ENCODE results near the gene GNL2. TPM values are rescaled to one million over a fixed set of nuclear protein-coding genes. Genes with fewer than 3 reads are reported as not detected.

The GNL2 gene
- total and polyA plus RNA-seq, 4 donors, result 14.8 to 29.2 (median 21.3) TPM

- H3K27ac ChIP-seq (ENCODE audit: low read depth in 1 of 2, low read length in 2 of 2), result no peak overlapping the region
- TF ChIP-seq RXRA (IDR thresholded peaks at IDR 0.05) (no peak), EGR1 (IDR thresholded peaks at IDR 0.05; ENCODE audit: low read depth in 2 of 2) (no peak), CTCF (IDR thresholded peaks at IDR 0.05; ENCODE audit: low read depth, low read length, missing input control) (no peak), ATF3 (IDR thresholded peaks at IDR 0.05) (no peak), YY1 (IDR thresholded peaks at IDR 0.05) (no peak), NR2F2 (IDR thresholded peaks at IDR 0.05) (no peak), TAF1 (conservative IDR thresholded peaks at IDR 0.05) (no peak), FOXA2 (IDR thresholded peaks at IDR 0.05) (no peak), GABPA (IDR thresholded peaks at IDR 0.05 in 1 of 2, conservative IDR thresholded peaks at IDR 0.05 in 1 of 2) (no peak), MAX (IDR thresholded peaks at IDR 0.05) (no peak), HNF4G (IDR thresholded peaks at IDR 0.05) (no peak), HNF4A (conservative IDR thresholded peaks at IDR 0.05) (no peak), SP1 (IDR thresholded peaks at IDR 0.05) (no peak), RAD21 (IDR thresholded peaks at IDR 0.05) (no peak), JUND (IDR thresholded peaks at IDR 0.05) (no peak)
- no peaks in the 10 kb centered on the region for H3K27me3 ChIP-seq (ENCODE audit: control insufficient read depth in 4 of 4, insufficient read depth in 4 of 4, low read length in 3 of 4)
- no peaks in the 10 kb centered on the region for H3K36me3 ChIP-seq (ENCODE audit: control insufficient read depth in 4 of 4, insufficient read depth in 3 of 4, low read depth in 1 of 4, low read length in 3 of 4)
- WGBS, result 85% methylated on average over 15 of the region's 15 CpGs
- no peak overlapping the region for H3K4me3 ChIP-seq (ENCODE audit: low read depth in 1 of 3, low read length in 3 of 3)
- H3K4me1 ChIP-seq (ENCODE audit: control insufficient read depth in 4 of 4, insufficient read depth in 4 of 4, low read length in 3 of 4), result peaks cover 0 to 3% (median 1%) of the 10 kb centered on the region in 4 donors
- H3K9ac ChIP-seq (ENCODE audit: low read depth in 1 of 2, low read length in 2 of 2), result no peak overlapping the region
- DNase-seq (ENCODE audit: low spot score), result no peak
- no peaks in the 10 kb centered on the region for H3K9me3 ChIP-seq (ENCODE audit: control insufficient read depth in 4 of 4, low read length in 3 of 4)
Observed at GRCh38 chr1:37606481-37607263, 10.9 kb upstream of the GNL2 start.

GRCh38 chr1:37605806-37606474 is 10.2 kb upstream of the GNL2 start:
- no peak overlapping the region for H3K27ac ChIP-seq (ENCODE audit: low read depth in 1 of 2, low read length in 2 of 2)
- peaks cover 0 to 3% (median 1%) of the 10 kb centered on the region in 4 donors for H3K4me1 ChIP-seq (ENCODE audit: control insufficient read depth in 4 of 4, insufficient read depth in 4 of 4, low read length in 3 of 4)
- WGBS, result 83% methylated on average over 9 of the region's 9 CpGs
- DNase-seq (ENCODE audit: low spot score), result no peak
- H3K9me3 ChIP-seq (ENCODE audit: control insufficient read depth in 4 of 4, low read length in 3 of 4), result no peaks in the 10 kb centered on the region
- H3K27me3 ChIP-seq (ENCODE audit: control insufficient read depth in 4 of 4, insufficient read depth in 4 of 4, low read length in 3 of 4), result no peaks in the 10 kb centered on the region
- H3K9ac ChIP-seq (ENCODE audit: low read depth in 1 of 2, low read length in 2 of 2), result no peak overlapping the region
- TF ChIP-seq TAF1 (conservative IDR thresholded peaks at IDR 0.05), result no peak
- no peak for TF ChIP-seq FOXA1 (IDR thresholded peaks at IDR 0.05)
- TF ChIP-seq FOXA2 (IDR thresholded peaks at IDR 0.05), result no peak
- no peak for TF ChIP-seq YY1 (IDR thresholded peaks at IDR 0.05)
- no peak for TF ChIP-seq NR2F2 (IDR thresholded peaks at IDR 0.05)
- TF ChIP-seq REST (IDR thresholded peaks at IDR 0.05), result no peak
- TF ChIP-seq ATF3 (IDR thresholded peaks at IDR 0.05), result no peak
- no peak for TF ChIP-seq ZBTB33 (IDR thresholded peaks at IDR 0.05)
- TF ChIP-seq GABPA (IDR thresholded peaks at IDR 0.05 in 1 of 2, conservative IDR thresholded peaks at IDR 0.05 in 1 of 2), result no peak
- no peak for TF ChIP-seq HNF4G (IDR thresholded peaks at IDR 0.05)
- no peaks in the 10 kb centered on the region for H3K36me3 ChIP-seq (ENCODE audit: control insufficient read depth in 4 of 4, insufficient read depth in 3 of 4, low read depth in 1 of 4, low read length in 3 of 4)
- no peak overlapping the region for H3K4me3 ChIP-seq (ENCODE audit: low read depth in 1 of 3, low read length in 3 of 3)

All from liver (tissue), 9 donors.